Suppressor macrophage treated with lipopolysaccharide for 1 hour (primary cell): ENCODE data around the gene EPC1.
"Not testable (repeated sequence)": the region's sequence is repeated elsewhere in the genome, so short reads cannot be mapped to it uniquely, and the experiment has no call there.

Experiments
- DNase-seq, 3 donors: peaks; one replicate each; pipeline ENCODE4 v3.0.0-alpha.2; 2020 to 2022

EPC1 gene

DNA sequence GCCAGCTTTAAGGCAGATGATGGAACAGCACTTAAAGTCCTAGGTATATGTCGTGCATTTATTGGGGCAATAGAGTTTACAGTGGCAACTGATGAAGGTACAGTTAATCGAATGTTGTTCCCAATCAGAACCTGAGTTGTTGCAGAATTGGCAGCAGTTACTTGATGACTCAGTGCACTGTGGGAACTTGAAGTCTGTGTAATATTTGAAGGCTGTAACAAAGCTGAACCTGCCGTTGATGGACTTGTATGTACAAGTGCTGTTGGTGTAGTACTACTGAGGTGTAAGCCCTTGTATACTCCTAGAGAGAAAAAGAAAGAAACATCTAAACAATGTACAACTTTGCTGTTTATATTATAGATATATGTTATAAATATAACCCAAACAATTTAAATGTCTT is 75.3 kb downstream of the EPC1 start:
- DNase-seq: no peak

DNA sequence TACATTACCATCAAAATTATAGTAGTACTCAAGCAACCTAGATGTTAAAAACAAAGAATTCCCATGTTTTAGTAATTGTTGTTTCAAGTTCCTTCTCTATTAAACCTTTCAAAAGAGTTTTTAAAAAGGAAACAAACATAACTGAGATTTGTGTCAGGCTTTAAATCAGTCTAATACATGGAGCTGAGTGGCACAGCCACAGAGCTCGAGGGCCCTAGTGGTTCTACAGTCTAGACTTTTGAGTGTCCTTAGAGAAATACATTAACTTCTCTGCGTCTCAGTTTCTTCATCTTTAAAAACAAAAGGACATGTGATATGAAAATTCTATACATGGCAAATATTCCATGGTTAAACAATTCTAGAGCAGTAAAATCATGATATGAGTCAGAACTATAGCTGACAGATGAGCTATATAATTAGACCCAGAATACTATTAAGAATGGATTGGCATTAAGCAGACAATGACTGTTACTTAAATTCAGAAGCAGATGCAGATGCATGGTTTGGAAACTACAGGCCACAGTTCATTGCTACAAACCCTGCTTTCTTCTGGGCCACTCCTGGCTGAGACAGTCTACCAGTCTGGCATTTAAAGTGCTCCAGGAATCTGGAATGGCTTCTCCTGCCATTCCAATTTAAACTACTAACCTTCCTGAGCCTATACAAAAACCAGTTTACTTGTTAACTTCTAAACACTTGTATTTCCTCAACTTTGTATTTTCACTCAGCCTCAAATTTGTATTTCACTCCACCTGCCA is 77.4 kb downstream of the EPC1 start:
- DNase-seq: no peak

DNA sequence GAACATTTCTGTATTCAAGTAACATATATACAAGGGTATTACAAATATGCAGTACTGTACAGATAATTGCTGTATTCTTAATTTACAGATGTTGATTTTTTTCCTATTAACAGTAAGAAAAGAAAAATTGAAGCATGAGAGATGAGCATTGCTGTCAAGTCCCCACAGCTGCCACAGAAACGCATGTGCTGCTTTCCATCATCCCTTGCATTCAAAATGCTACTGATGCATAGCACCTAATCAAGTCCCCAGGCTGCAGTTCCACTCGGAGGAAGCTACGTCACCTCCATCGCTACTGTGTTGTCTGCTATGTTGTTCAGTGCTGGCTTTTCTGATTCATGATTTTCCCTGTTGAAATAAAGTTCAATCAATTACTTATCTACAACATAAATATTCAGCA is 78.2 kb downstream of the EPC1 start:
- no peak for DNase-seq

GRCh38 chr10:32266979-32267378 is 80.0 kb downstream of the EPC1 start:
- no peak for DNase-seq

DNA sequence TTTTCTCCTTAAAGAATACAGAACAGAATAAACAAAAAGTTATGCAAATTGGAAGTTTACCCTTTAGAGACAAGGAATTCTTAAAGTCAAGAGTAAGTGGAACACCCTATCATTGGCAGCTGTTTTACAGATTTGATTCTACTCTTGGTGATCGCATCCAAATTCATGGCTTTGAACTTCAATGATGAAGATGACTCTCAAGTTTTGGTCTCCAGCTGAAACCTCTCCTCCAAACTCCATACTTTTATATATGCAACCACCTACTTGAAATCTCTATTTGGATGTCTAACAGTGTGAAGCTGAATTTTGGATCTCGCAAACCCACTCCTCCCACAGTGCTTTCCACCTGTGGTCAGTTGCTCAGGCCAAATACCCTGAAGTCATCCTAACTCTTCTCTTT is 80.4 kb downstream of the EPC1 start:
- no peak for DNase-seq

DNA sequence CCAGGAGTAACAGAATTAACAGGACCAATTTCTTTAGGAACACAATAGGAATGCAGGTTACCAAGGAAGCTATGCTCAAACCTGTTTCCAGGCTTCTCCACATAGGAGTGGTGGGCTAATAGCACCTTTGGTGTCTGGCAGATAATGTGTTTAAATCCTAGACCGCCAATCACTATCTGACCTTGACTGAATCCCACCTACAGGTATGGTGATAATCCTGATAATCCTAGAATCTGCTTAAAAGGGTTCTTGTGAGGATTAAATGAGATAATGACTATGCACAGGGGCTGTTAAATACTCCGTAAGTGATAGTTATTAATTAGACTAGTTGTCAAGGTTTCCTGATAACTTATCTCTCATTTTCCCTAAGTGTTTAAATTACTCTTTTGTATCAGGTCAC is 81.2 kb downstream of the EPC1 start:
- DNase-seq: no peak

GRCh38 chr10:32263300-32263699 is 83.7 kb downstream of the EPC1 start:
- no peak for DNase-seq

- DNase-seq: no peak
Measured at GRCh38 chr10:32259551-32259950, 87.4 kb downstream of the EPC1 start.

- peak; percentile 70 to 74 (median 74) for DNase-seq
Measured at GRCh38 chr10:32256613-32257437, 90.1 kb downstream of the EPC1 start.

DNA sequence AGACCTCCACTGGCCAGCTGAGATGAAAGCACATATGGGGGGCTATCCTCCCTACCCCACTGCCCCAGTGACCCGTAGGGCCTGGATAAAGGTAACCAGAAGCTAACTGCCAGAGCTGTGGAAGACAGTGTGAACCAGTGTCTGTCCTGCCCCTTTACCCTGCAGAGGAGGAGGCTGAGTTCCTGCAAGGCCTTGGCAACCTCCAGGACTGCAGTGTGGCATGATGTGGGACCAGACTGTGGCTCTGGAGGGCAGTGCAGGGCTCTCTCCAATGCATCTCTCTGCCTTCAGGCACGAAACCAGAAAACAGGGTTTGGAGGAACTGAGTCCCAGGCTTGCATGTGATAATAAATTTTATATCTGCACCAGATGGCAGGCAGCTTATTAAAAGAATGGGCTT is 93.1 kb downstream of the EPC1 start:
- DNase-seq: no peak

- peak in 1 of 3 donors; percentile 17 for DNase-seq
Measured at GRCh38 chr10:32253276-32253675, 93.7 kb downstream of the EPC1 start.

DNA sequence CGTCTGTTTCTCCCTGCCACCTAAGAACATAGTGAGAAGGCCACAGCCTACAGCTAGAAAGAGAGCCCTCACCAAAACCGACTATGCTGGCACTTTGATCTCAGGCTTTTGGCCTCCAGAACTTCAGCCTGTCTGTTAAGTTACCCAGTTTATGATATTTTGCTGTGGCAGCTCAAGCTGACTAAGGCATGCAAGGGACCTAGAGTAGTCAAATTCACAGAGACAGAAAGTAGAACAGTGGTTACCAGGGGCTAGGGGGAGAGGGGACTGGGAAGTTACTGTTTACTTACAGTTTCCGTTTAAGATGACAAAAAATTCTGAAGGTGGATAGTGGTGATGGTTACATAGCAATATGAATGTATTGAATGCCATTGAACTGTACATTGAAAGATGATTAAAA is 96.5 kb downstream of the EPC1 start:
- DNase-seq: not testable (repeated sequence)

DNA sequence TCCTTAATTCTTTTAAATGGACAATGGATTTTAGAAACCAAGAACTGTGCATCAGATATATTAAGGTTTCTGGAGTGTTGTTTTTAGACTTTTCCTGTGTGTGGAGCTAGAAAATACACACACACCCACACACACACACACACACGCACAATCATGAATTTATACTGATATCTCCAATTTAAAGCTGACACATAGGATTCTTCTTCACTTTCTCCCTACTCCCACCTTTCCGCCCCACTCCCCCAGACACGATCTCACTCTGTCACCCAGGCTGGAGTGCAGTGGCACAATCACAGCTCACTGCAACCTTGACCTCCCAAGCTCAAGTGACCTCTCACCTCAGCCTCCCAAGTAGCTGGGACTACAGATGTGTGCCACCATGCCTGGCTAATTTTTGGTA is 100.3 kb downstream of the EPC1 start:
- DNase-seq: no peak

DNA sequence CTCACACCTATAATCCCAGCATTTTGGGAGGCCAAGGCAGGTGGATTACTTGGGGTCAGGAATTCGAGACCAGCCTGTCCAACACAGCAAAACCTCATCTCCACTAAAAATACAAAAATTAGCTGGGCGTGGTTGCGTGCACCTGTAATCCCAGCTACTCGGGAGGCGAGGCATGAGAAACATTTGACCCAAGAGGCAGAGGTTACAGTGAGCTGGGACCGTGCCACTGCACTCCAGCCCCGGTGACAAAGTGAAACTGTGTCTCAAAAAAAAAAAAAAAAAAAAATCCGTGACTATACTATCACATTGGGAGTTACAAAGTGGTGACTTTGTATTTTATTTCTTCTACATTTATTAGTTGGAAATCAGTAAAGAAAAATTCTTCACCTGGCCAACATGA is 101.2 kb downstream of the EPC1 start:
- DNase-seq: no peak

- no peak for DNase-seq
Measured at GRCh38 chr10:32244421-32245207, 102.3 kb downstream of the EPC1 start.

- no peak for DNase-seq
Measured at GRCh38 chr10:32244011-32244410, 102.9 kb downstream of the EPC1 start.

DNA sequence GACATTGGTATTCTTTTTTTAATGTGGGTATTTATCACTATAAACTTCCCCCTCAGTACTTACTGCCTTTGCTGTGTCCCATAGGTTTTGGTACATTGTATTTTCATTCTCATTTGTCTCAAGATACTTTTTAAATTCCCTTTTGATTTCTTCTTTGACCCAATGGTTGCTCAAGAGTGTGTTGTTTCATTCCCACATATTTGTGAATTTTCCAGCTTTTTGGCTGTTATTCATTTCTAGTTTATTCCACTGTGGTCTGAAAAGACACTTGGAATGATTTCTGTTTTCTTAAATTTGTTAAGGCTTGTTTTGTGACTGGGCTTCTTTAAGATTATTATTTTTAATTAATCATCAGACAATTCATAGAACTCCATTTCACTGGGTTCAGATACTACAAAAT is 105.0 kb downstream of the EPC1 start:
- DNase-seq: no peak

DNA sequence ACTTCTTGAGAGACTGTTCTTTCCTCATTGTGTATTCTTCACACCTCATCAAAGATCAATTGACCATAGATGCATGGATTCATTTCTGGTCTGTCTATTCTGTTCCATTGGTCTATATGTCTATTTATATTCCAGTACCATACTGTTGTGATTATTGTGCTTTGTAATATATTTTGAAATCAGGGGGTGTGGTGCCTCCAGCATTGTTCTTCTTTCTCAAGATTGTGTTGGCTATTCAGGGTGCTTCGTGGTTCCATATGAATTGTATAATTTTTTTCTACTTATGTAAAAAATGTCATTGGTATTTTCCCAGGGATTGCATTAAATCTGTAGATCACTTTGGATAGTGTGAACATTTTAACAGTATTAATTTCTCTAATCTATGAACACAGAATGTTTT is 106.5 kb downstream of the EPC1 start:
- peak in 1 of 3 donors; percentile 24 for DNase-seq

- DNase-seq: peak; percentile 50 to 82 (median 79)
Measured at GRCh38 chr10:32239769-32240168, 107.2 kb downstream of the EPC1 start.

DNA sequence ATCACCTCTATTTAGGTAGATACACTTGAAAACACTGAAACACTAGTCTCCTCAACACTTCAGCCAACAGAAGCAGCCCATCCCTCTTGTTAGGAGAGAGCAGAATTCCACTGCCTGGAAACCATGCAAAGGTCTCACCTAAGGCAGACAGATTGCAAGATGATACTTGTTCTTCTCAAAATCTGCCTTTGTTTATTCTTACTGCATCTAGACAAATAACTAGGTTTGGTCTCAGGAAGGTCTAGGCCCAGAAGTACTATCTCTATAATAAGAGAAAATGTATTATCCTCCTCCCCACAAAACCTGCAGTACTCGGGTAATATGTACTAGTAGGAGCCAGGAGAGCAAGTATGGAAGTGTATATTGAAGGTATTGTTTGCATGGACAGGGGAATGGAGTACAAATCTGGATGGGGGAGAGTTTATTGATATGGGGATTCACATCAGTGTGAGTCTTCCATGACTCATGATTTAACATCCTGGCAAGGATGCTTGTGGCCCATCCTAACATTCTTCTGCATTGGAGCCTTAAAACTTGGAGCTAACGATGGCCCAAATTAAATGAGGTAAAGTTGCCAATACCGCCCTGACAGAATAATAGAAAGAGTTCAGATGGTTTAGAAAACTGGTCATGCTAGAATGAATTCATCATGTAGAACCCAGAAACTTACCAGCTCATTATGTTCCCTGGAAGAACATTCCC is 109.2 kb downstream of the EPC1 start:
- DNase-seq: no peak

DNA sequence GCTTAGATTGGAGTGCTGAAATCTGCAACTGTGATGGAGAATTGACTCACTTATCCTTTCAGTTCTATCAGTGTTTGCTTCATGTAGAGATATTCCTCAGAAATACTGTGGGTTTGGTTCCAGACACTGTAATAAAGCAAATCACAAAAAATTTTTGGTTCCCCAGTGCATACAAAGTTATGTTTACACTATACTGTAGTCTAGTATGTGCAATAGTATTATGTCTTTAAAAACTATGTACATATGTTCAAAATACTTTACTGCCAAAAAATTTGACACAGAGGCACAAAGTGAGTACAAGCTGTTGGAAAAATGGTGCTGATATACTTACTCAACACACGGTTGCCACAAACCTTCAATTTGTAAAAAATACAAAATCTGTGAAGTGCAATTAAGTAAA is 112.5 kb downstream of the EPC1 start:
- no peak for DNase-seq

- not testable (repeated sequence) for DNase-seq
Measured at GRCh38 chr10:32233375-32233774, 113.6 kb downstream of the EPC1 start.

GRCh38 chr10:32232378-32232777 is 114.6 kb downstream of the EPC1 start:
- DNase-seq: no peak
